ENCODE results near the gene SORCS1. TPM values are rescaled to one million over a fixed set of nuclear protein-coding genes. Genes with fewer than 3 reads are reported as not detected.

SORCS1 gene
- total RNA-seq, 1 experiment from 2014 or later, result not detected

GRCh38 chr10:107071301-107071700, 93.2 kb downstream of the SORCS1 start (continued):
- TF ChIP-seq REST (IDR thresholded peaks at IDR 0.05; ENCODE audit: low read depth) (no peak), ZFX (IDR thresholded peaks at IDR 0.05) (no peak), RAD21 (IDR thresholded peaks at IDR 0.05; ENCODE audit: low read depth) (no peak), TCF7L2 (IDR thresholded peaks at IDR 0.05; ENCODE audit: borderline replicate concordance, extremely low read depth, insufficient read depth, insufficient read length) (no peak), CEBPB (IDR thresholded peaks at IDR 0.05; ENCODE audit: low read depth) (no peak)
- TF ChIP-seq, protein P1, sequence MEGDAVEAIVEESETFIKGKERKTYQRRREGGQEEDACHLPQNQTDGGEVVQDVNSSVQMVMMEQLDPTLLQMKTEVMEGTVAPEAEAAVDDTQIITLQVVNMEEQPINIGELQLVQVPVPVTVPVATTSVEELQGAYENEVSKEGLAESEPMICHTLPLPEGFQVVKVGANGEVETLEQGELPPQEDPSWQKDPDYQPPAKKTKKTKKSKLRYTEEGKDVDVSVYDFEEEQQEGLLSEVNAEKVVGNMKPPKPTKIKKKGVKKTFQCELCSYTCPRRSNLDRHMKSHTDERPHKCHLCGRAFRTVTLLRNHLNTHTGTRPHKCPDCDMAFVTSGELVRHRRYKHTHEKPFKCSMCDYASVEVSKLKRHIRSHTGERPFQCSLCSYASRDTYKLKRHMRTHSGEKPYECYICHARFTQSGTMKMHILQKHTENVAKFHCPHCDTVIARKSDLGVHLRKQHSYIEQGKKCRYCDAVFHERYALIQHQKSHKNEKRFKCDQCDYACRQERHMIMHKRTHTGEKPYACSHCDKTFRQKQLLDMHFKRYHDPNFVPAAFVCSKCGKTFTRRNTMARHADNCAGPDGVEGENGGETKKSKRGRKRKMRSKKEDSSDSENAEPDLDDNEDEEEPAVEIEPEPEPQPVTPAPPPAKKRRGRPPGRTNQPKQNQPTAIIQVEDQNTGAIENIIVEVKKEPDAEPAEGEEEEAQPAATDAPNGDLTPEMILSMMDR (IDR thresholded peaks at IDR 0.05 in 2 of 3, conservative IDR thresholded peaks at IDR 0.05 in 1 of 3; ENCODE audit: borderline replicate concordance in 1 of 3, insufficient read depth in 1 of 3, low read depth in 2 of 3, low read length in 2 of 3), result no peak

- intact Hi-C loops (cut with micrococcal nuclease), result no loop called here
- Histone ChIP-seq H3K4me3 (replicated peaks in 1 of 2; ENCODE audit: low read depth in 1 of 2, low read length in 2 of 2) (no peak overlapping the region), H3K27me3 (ENCODE audit: insufficient read depth, low read length) (no peaks in the 10 kb centered on the region), H4K20me1 (ENCODE audit: insufficient read depth) (no peaks in the 10 kb centered on the region), H2AFZ (ENCODE audit: low read depth, low read length, poor library complexity, severe bottlenecking) (no peak overlapping the region), H3K27ac (ENCODE audit: low read depth, low read length) (no peak overlapping the region), H3K36me3 (ENCODE audit: control insufficient read depth in 1 of 2, insufficient read depth in 2 of 2, low read length in 2 of 2) (no peaks in the 10 kb centered on the region), H3K4me2 (ENCODE audit: low read length) (no peak overlapping the region), H3K4me1 (ENCODE audit: control insufficient read depth in 1 of 2, insufficient read depth in 2 of 2, low read length in 2 of 2) (no peaks in the 10 kb centered on the region), H3K9ac (ENCODE audit: low read length) (no peak overlapping the region), H3K9me2 (ENCODE audit: insufficient read depth) (no peaks in the 10 kb centered on the region), H3K79me2 (ENCODE audit: insufficient read depth, low read length) (no peaks in the 10 kb centered on the region), H3K9me3 (ENCODE audit: control insufficient read depth in 1 of 2, insufficient read depth in 1 of 2, low read depth in 1 of 2, low read length in 2 of 2) (peaks cover 26 to 30% of the 10 kb centered on the region in 2 experiments; a peak in 2 of 4 replicates)
- ChIA-PET POLR2A (no interaction called here), RAD21 (ENCODE audit: low non-redundant PET in 1 of 2, low total read pairs in 2 of 2, uncharacterized antibody in 2 of 2, unreplicated experiment in 2 of 2) (no interaction called here), CTCF (no interaction called here)
- DNase-seq (ENCODE audit: low read depth, low spot score), result no peak
- BruUV-seq (replicated peaks), result no TSS peak
- ATAC-seq, result no peak
- TF ChIP-seq, protein P1 (IDR thresholded peaks at IDR 0.05 in 2 of 3, conservative IDR thresholded peaks at IDR 0.05 in 1 of 3; ENCODE audit: borderline replicate concordance in 1 of 3, insufficient read depth in 1 of 3, low read depth in 2 of 3, low read length in 2 of 3), result no peak
- no peak for TF ChIP-seq ZNF274 (IDR thresholded peaks at IDR 0.05; ENCODE audit: low read depth, low read length)
- no peak for TF ChIP-seq SRF (IDR thresholded peaks at IDR 0.05; ENCODE audit: low read depth)
- no peak for TF ChIP-seq SP1 (IDR thresholded peaks at IDR 0.05; ENCODE audit: low read depth)
- TF ChIP-seq EZH2phosphoT487 (IDR thresholded peaks at IDR 0.05; ENCODE audit: borderline replicate concordance), result no peak
- TF ChIP-seq POLR2AphosphoS5 (IDR thresholded peaks at IDR 0.05; ENCODE audit: low read depth, low read length), result no peak
These were observed 96.7 kb downstream of the SORCS1 start for GRCh38 chr10:107067843-107068242.

Measured in HCT116 (cell line).